Endothelial cell (in vitro differentiated cells): ENCODE results near the gene DGCR6L. TPM values are rescaled to one million over a fixed set of nuclear protein-coding genes. Genes with fewer than 3 reads are reported as not detected.
"Not testable (repeated sequence)": the region's sequence is repeated elsewhere in the genome, so short reads cannot be mapped to it uniquely, and the experiment has no call there.

Experiments used
- DNase-seq: peaks from one replicate; pipeline ENCODE4 v3.0.0; 2021; ENCODE audit warnings: low spot score
- H3K27ac Mint-ChIP-seq: one replicate; pipeline ENCODE4 v1.8.0; 2021; ENCODE audit warnings: mixed read lengths, inconsistent platforms; ENCODE audit not compliant: unreplicated experiment
- H3K27me3 Mint-ChIP-seq: one replicate; pipeline ENCODE4 v1.8.0; 2021; ENCODE audit warnings: mild to moderate bottlenecking, moderate library complexity, mixed read lengths, inconsistent platforms; ENCODE audit not compliant: unreplicated experiment
- H3K36me3 Mint-ChIP-seq: one replicate; pipeline ENCODE4 v1.8.0; 2021; ENCODE audit warnings: mild to moderate bottlenecking, low read depth, mixed read lengths, inconsistent platforms; ENCODE audit not compliant: unreplicated experiment
- H3K4me1 Mint-ChIP-seq: one replicate; pipeline ENCODE4 v1.8.0; 2021; ENCODE audit warnings: mild to moderate bottlenecking, mixed read lengths, inconsistent platforms; ENCODE audit not compliant: unreplicated experiment
- H3K4me3 Mint-ChIP-seq: one replicate; pipeline ENCODE4 v1.8.0; 2021; ENCODE audit warnings: mild to moderate bottlenecking, mixed read lengths, inconsistent platforms; ENCODE audit not compliant: unreplicated experiment
- H3K9me3 Mint-ChIP-seq: one replicate; pipeline ENCODE4 v1.8.0; 2021; ENCODE audit warnings: mixed read lengths, inconsistent platforms; ENCODE audit not compliant: unreplicated experiment
- CTCF ChIP-seq: fragments of 200-600 bp; sonication (generic); IDR thresholded peaks from one replicate; pipeline ENCODE4 v1.5.0; 2021; ENCODE audit warnings: antibody characterized with exemption; ENCODE audit not compliant: unreplicated experiment
- long read RNA-seq: library from polyadenylated mRNA; unstranded; transcript quantifications from one replicate; pipeline ENCODE4 v2.0.0, GENCODE V29; 2020; ENCODE audit not compliant: unreplicated experiment
- total RNA-seq: library from RNA; stranded (reverse); fragmentation: NEBNext Ultra II Directional; extraction: Animal tissue kit (Norgen Biotek cat#: 25700); gene quantifications from one replicate; pipeline ENCODE4 v1.2.1, GENCODE V29; 2021; ENCODE audit not compliant: unreplicated experiment

The DGCR6L gene
- total RNA-seq, result 54.2 TPM
- long read RNA-seq, transcript DGCR6L-201 (5 exons, 1,154 nt), result major isoform, 78 of 91 reads
- long read RNA-seq, partial matches to known transcripts, result 5 of 91 reads
- long read RNA-seq, other reads (novel, unspliced or antisense), result 4 of 91 reads

GRCh38 chr22:20319745-20320658 lies at the start of gene DGCR6L:
Gene DGCR6L (minus strand): TSS chr22:20320060. CDS start chr22:20319988, 72 bp downstream.
- no peak for TF ChIP-seq CTCF
- peaks cover 22% of the 10 kb centered on the region for H3K4me1 Mint-ChIP-seq
- peak within 1 kb of the TSS; percentile 67 for H3K27ac Mint-ChIP-seq
- no peaks in the 10 kb centered on the region for H3K9me3 Mint-ChIP-seq
- H3K27me3 Mint-ChIP-seq, result peaks cover 7% of the 10 kb centered on the region
- H3K36me3 Mint-ChIP-seq, result no peaks in the 10 kb centered on the region
- peak within 1 kb of the TSS; percentile 95 for H3K4me3 Mint-ChIP-seq
- DNase-seq, result peak; percentile 96

GRCh38 chr22:20368875-20369274 lies 49.0 kb upstream of the DGCR6L start:
- H3K27me3 Mint-ChIP-seq, DNase-seq, H3K9me3 Mint-ChIP-seq, H3K4me1 Mint-ChIP-seq, H3K27ac Mint-ChIP-seq, H3K36me3 Mint-ChIP-seq, H3K4me3 Mint-ChIP-seq: not testable (repeated sequence)

- not testable (repeated sequence) for H3K4me3 Mint-ChIP-seq, DNase-seq, H3K36me3 Mint-ChIP-seq, H3K4me1 Mint-ChIP-seq, H3K27ac Mint-ChIP-seq, H3K27me3 Mint-ChIP-seq, H3K9me3 Mint-ChIP-seq
Observed at GRCh38 chr22:20366841-20367240, 47.0 kb upstream of the DGCR6L start.

- not testable (repeated sequence) for H3K27ac Mint-ChIP-seq, H3K4me1 Mint-ChIP-seq, H3K27me3 Mint-ChIP-seq, H3K9me3 Mint-ChIP-seq, H3K4me3 Mint-ChIP-seq, H3K36me3 Mint-ChIP-seq, DNase-seq
Observed at GRCh38 chr22:20364335-20365260, 44.7 kb upstream of the DGCR6L start.

GRCh38 chr22:20362403-20362802 lies 42.5 kb upstream of the DGCR6L start:
- not testable (repeated sequence) for H3K36me3 Mint-ChIP-seq, DNase-seq, H3K4me1 Mint-ChIP-seq, H3K27ac Mint-ChIP-seq, H3K4me3 Mint-ChIP-seq, H3K9me3 Mint-ChIP-seq, H3K27me3 Mint-ChIP-seq

- H3K9me3 Mint-ChIP-seq, H3K36me3 Mint-ChIP-seq, H3K27me3 Mint-ChIP-seq, H3K27ac Mint-ChIP-seq, H3K4me1 Mint-ChIP-seq, DNase-seq, H3K4me3 Mint-ChIP-seq: not testable (repeated sequence)
Observed at GRCh38 chr22:20361752-20362229, 41.9 kb upstream of the DGCR6L start.

GRCh38 chr22:20360866-20361751 lies 41.2 kb upstream of the DGCR6L start:
- H3K4me1 Mint-ChIP-seq, H3K9me3 Mint-ChIP-seq, H3K27ac Mint-ChIP-seq, DNase-seq, H3K27me3 Mint-ChIP-seq, H3K4me3 Mint-ChIP-seq, H3K36me3 Mint-ChIP-seq: not testable (repeated sequence)

- H3K4me3 Mint-ChIP-seq, H3K27me3 Mint-ChIP-seq, DNase-seq, H3K9me3 Mint-ChIP-seq, H3K36me3 Mint-ChIP-seq, H3K27ac Mint-ChIP-seq, H3K4me1 Mint-ChIP-seq: not testable (repeated sequence)
Observed at GRCh38 chr22:20360261-20360660, 40.4 kb upstream of the DGCR6L start.

GRCh38 chr22:20358503-20359239 lies 38.8 kb upstream of the DGCR6L start:
- not testable (repeated sequence) for H3K4me1 Mint-ChIP-seq, H3K27me3 Mint-ChIP-seq, H3K27ac Mint-ChIP-seq, H3K4me3 Mint-ChIP-seq, DNase-seq, H3K9me3 Mint-ChIP-seq, H3K36me3 Mint-ChIP-seq
